Measurements from ENCODE around the gene CREG2.

Gene CREG2

DNA sequence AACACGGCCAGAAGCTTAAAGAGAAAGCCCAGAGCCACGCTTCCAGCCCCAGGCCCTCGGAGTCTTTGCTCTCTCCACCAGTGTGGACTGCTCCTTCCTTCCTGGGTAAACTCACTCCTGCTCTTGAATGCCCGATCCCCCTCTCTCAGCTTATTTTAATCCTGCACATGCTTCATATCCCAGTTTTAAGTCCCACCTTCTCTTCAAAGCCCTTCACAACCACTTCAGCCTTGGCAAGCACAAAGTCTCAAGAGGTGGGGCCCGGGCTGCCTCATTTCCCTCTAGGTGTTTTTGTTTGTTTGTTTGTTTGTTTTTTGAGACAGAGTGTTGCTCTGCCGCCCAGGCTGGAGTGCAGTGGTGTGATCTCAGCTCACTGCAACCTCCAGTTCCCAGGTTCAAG is 21.6 kb upstream of the CREG2 start:
- no peak for DNase-seq (ENCODE audit: low read depth in 2 of 2)

DNA sequence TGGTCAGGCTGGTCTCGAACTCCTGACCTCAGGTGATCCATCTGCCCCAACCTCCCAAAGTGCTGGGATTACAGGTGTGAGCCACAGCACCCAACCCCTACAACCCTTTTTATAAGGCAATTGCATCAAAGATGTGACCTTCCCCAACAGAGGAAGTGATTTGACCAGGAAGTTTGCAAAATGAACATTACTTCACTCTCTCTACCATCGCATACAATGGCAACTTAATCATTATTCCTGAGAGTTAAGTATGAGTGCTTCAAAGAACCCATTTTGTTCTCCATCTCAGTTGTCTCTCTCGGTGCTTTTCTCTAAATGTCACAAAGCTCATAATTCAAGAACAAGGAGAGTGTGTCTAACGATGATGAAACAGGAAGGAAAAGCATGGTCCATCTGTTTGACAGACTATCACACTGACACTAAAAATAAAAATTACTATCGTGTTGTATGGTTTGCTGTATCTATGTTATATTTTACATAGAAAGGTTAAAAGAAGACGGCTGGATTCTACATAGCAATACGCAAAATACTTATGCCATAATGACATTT is 18.1 kb upstream of the CREG2 start:
- no peak for DNase-seq (ENCODE audit: low read depth in 2 of 2)

DNA sequence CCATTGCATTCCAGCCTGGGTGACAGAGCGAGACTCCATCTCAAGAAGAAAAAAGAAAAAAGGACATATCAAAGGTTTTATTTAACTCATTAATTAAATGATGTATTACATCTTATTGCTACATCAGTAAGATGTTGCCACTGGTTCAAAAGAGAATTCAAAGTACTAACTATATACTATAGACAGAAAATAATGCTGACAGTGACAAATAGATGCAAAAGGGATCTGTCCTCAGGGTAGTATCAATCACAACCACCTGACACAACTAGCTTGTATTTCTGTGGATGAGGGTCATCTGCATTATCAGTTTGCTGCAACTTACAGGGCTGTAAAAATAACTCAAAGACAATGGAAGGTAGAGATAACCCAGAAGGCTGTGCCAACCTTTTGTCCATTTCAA is 16.4 kb upstream of the CREG2 start:
- DNase-seq (ENCODE audit: low read depth in 2 of 2) = no peak

DNA sequence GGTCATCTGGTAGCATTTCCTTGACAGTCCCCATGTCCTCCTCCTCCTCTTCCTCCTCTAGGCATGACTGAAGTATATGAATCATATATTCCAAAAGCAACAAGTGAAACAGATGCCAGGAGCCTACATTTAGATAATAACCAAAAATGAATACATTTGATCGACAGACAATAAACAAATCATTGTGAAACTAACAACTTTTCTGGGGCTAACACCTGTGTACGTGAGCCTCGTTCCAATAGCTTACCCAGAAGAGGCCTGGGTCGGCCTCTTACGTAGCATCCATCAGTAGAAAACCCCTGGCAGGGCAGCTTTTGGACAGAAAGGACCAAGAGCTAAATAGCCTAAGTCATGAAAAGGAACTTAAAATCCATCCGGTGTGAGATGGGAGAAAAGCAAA is 15.3 kb upstream of the CREG2 start:
- no peak for DNase-seq (ENCODE audit: low read depth in 2 of 2)

DNA sequence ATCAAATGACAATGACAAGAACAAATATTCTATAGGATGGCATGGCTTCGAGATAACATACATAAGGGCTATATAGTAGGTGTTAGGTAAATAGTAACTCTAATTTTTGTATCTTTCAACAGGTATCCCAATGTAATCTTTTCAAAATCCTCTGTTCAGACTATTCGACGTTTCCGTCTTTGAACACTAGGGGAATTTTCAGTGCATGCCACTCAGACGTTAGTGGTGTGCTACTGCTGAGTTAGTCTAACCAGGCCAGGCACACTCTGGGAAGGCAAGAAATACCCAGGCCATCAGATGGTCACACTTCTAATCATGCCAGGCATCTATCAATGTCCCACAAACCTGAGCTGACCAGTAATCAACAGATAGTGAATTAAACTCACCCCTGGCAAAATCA is 14.6 kb upstream of the CREG2 start:
- DNase-seq (ENCODE audit: low read depth in 2 of 2) = no peak

DNA sequence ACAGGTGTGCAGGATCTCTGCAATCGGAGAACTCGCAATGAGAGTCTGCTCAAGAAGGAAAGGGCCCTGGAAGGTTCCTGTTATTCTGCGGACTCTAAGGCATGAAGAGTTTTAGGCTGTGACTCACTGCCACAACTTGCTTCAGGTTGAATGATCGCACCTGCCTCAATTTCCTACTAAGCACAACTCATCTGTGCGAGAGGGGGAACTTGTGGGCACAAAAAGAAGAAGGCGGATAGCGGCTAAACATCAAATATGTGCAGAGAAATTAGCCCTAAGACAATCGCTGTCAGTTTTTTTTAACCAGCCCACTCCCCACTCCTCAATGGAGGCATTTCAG is 14.0 kb upstream of the CREG2 start:
- DNase-seq (ENCODE audit: low read depth in 2 of 2) = no peak

DNA sequence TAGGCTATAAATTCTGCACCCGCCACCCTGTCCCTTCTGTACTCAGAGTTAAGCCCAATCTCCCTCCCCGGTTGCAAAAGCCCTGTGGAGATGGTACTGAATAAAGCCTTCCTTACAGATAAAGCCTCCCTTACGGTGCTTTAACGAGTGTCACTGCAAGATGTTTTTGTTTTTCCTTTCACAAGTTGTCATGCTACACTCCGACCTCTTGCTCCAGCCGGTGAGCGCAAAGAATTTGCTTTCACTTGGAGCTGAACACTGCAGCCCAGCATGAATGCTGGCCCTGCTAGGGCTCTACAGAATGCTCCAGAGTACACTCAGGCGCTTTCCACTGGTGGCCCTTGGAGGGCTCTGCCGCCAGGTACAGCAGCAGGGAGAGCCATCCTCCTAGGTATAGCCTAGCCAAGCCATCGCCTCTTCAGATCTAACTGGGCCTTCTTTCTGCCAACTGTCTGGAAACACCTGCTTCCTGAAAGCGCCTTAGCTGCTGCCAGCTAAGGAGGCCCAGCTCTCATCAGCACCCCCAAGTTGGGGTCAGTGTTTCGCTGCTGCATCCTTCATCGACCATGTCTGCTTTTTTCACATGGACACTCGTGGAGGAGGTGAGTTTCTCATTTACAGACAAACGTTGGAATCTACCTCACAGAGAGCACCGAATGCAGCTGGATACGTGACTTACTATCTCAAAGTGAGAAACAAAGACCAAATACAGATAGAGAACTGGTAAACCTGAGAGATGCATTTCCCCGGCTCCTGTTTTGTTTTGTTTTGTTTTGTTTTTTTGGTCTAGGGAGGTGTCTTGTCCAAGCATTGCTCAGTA is 13.4 kb upstream of the CREG2 start:
- no peak for DNase-seq (ENCODE audit: low read depth in 2 of 2)

DNA sequence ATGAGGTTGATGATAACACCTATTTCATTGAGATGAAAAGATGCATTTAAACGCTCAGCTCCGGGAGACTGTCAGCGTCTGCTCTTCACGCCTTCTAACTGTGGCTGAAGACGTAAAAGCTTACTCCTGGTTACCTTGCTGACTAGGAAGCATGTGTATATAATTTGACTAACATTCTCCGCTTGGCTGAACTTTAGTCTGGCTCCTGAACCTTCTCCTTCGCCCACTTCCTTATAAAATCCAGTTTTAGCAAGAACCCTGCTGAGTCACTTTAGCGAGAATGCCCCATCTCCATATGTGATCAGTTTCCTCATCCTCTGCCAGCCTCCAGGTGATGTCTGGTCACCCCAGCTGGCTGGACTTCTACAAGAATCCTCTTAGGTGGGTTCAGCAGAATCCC is 12.7 kb upstream of the CREG2 start:
- DNase-seq (ENCODE audit: low read depth in 2 of 2) = no peak

DNA sequence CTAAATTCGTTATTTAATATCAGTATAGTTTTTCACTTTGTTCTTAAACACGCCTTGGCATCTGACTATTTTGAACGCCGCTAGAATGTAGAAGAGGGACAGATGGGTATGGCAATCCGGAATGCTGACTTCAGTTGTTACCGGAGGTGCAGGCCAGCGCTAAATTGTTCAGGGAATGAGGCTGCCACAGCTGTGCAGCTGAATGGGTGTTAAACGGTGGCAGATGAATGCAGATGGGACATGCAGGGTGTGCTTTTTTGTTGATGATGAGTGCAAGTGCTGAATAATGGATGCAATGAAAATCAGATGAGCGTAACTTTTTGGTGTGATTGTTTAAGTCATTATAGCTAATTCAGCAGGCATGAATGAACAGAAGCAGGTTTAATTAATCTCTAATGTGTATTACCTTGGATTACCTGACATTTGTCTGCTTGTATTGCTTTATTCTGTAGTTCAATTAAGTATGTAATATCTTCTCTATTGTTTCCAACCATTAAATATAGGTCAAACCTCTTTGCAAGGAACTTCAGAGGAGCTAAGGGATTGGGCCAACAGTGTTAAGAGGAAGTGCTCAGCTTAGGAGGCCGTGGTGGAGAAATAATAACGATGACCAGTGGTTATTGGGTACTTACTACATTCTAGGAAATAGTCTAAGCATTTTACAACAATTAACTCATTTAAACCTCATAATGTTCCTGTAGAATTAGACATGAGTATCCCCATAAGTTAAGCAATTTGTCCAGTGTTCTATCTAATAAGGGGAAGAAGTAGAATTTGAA is 11.9 kb upstream of the CREG2 start:
- no peak for DNase-seq (ENCODE audit: low read depth in 2 of 2)

DNA sequence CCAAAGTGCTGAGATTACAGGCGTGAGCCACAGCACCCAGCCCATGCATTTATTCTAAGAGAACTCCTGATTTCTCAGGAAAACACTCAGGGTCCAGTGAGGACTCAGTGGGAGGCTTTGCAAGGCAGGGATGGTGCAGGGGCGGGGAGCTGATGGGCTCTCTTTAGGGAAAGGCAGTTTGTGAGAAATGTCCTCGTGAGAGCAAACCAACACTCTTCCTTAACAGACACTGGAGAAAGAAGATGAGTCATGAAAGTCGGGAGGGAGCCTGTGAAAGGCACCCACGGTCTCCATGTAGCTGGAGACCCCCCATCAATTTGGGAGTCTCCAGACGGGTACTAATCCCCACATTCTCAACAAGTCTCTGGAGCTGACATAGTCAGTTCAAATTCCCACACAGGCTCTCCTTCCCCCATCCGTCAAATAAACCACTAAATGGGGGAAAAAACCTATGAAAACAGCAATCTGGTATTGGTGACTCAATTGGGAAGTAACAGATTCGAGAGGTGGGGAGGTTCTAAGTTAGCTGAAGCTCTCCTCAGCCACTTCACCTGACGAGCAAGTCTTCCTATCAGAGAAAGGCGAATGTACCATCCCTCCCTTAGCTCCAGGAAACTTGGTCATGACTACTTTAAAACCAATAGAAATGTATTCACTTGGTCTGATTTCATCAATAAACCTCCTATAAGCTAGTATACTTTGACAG is 11.0 kb upstream of the CREG2 start:
- no peak for DNase-seq (ENCODE audit: low read depth in 2 of 2)

DNA sequence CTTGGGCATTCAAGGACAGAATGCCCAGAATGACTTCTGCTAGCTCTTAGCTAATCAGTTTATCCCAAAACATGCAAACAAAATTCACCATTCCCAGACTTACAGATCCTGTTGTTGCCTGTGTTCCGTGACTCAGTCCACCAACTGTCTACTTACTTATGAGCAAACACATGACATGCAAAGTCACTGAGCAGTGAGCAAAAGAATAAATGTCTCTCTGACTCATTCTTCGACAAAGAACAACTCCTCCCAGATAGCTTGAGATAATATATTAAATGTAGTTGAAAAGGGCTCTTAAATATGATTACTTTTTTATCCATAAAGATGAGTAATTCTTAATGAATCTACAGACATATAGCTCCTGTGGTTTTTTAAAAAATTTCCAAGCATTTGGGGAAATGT is 9.0 kb upstream of the CREG2 start:
- no peak for DNase-seq (ENCODE audit: low read depth in 2 of 2)

DNA sequence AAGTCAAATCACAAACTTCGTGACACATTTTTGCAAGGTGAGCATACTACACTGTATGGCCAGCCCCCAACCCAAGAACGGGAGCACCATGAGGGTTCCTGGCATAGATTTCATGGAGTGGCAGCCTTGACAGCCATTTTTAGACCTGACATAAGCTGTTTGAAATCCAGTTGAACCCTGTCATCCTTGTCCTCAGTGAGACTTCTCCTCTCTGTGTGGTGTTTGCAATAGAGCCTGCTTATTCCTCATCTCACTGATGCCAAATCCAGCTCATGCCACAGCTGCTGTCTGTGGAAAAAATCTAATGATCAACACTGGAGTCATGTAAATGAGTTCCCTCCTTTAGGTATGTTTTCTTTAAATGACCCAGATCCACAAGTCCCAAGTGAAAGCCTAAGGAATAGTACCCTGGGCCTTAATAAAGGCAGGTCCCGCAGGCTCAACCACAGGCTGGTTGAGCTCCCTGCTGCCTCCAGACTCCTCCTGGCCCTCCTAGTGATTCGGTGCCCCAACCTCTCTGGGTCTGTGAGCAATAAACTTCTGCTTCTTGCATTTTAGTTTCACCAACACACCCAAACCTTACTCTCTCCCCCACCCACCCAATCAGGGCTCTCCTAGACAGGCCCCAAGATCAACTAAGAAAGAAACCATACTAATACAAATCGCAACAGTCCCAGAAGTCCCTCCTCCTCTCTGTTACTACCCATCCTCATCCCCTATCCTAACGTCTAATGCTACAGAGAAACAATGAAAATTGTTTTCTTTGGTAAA is 8.4 kb upstream of the CREG2 start:
- no peak for DNase-seq (ENCODE audit: low read depth in 2 of 2)

DNA sequence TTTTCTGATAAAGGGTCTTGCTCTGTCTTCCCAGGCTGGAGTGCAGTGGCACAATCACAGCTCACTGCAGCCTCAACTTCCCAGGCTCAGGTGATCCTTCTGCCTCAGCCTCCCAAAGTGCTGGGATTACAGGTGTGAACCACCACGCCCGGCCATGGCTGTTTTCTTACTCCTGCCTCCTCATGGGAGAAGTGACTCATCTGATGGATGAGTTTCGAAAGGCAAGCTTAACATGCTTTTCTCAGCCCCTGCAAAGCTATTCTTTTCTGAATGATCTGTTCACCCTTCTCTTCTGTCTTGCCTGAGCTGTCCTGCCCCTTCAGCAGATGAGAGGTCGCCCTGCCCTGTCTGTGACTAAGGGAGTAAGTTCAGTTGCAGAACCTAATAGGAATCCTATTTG is 929 bp upstream of the CREG2 start:
- no peak for DNase-seq (ENCODE audit: low read depth in 2 of 2)

DNA sequence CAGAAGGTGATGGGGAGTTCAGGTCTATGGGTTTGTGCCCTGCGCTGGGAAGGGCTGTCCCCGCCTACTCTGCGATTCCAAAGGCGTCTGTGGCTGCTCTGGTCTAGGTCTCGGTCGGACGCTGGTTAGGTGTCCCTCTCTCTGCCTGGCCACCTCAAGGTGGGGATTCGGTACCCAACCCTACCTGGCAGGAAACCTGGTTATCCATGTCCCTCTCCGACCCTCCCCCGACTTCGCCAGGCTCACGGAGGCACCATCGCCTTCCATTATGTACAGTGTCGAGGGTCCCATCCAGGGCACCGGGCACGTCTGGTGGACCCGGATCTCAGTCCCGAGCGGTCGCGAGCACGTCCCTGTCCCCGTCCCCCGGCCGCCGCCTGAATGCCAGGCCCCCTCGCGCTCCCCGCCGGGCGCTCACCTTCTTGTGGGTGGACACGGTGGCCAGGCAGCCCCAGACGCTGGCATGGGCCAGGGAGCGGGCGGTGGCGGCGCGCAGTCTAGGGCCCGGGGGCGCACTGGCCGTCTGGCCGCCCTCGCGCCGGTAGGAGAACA is 628 bp downstream of the CREG2 start:
- no peak for DNase-seq (ENCODE audit: low read depth in 2 of 2)

DNA sequence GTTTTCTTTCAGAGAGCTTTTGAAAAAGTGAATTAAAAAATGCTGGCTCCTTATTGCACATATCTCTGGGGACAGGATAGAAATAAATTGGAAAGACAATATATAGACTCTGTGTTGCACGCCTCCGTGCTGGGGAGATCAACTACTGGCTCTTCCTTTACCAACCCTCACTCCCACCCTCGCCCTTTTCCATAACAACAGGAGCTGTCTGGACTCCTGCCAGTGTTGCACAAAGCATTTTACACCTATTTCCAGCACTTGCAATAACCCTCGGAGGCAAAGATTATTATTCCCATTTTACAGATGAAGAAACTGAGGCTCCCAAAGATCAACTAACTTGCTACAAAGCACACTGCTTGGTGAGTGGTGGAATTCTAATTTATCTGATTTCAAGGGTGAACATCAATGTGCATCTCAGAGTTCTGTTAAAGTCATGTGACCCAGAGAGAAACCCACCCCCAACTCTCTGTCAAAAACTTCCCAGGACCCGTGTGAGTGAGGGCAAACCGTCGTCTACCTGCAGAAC is 4.2 kb downstream of the CREG2 start:
- no peak for DNase-seq (ENCODE audit: low read depth in 2 of 2)

DNA sequence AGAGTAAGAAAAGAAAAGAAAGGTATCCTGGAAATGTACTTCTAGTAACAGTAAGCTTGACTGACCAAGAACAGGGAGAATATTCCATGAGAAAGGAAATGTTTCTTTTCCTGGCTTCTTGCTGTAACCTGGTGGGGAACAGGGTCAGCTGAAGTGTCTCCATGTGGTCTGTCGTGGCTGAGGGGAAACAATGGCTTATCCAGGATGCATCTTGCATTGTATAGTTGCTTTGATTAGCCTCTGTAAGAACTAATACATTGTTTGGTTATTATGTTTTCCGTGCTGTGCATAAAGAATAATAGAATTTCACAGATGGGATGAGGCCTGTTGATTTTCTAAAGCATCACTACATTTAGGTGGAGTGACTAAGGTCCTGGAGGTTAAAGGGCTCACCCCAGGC is 4.9 kb downstream of the CREG2 start:
- no peak for DNase-seq (ENCODE audit: low read depth in 2 of 2)

DNA sequence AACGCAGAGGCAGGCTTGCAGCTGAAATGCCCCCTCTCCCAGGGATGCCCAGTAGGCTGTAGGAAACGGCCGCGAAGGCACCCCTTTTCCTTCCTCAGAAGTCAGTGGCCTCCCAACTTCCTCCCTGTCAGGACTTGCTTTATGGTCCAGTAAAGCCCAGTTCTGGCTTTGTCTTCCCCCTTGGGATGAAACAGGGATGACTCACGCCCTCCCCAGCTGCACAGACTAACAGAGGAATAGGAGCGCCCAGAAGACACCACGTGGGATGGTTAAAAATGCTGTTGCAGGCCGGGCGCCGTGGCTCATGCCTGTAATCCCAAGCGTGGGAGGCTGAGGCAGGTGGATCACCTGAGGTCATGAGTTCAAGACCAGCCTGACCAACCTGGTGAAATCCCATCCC is 6.9 kb downstream of the CREG2 start:
- no peak for DNase-seq (ENCODE audit: low read depth in 2 of 2)

DNA sequence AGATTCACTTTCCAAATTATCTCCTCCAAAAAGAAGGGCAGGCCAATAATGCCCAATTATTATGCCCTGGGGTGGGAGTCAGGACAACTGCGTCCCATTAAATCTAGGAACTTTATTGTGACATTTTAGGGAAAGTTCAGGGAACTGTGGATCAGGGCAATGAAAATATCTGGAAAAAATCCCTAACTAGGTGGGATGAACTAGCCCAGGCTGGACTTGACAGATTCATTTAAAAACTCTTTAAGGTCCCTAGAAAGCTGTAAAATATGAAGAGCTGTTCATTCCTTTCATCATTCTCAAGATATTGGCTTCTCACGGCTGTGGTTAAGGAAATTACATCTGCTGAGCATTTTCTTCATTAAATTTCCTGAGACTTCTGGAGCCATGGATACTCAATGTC is 8.2 kb downstream of the CREG2 start:
- DNase-seq (ENCODE audit: low read depth in 2 of 2) = no peak

DNA sequence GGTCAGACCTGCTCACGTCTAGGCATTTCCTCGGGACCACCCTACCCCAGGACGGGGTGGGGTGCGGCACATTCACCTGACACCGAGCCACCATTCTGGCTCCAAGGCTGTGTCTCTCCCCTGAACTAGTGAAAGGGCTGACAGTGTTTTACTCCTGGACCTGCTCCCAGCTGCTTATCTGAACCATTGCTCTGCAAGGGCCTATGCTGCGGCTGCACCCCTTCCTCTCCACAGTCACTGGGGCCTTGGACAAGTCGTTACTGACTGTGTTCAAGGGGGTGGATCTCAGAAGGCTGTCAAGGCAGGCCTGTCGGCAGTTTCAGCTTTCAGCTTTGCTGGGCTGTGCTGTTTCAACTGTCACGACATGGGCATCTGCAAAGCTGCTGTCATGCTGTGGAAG is 11.7 kb downstream of the CREG2 start:
- no peak for DNase-seq (ENCODE audit: low read depth in 2 of 2)

DNA sequence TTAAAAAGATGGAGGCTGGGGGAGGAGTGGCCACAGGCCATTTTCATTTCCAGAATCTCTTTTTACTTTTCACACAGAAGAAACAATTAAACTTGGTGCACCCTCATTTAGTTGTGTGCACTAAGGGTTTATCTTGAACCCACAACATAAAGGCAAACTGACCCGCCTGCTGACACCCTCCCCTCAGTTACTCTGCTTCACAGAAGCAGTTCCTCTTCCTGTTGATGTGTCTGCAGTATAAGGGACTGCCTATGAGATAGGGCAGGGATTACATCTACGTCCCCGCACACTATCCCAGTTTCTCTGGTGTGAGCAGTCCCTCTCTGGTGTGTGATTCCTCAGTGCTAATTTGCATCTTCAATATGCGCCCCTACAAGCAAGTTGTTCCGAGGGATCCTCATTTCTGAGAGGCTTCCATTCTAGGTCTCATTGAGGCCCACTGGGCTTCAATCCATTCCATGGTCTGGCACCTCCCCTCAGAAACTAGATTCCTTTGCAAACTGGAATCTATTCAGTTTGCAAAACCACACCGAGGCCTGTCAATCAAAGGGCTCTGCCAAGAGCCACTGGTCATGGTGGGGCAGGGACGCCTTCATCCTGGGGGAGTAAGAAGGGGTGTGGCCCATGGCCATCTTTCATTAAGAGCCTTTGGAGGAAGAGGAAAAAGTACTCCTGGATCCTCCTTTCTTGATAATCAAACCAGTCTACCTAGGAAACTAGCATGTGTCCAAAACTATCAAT is 12.3 kb downstream of the CREG2 start:
- DNase-seq (ENCODE audit: low read depth in 2 of 2) = no peak

DNA sequence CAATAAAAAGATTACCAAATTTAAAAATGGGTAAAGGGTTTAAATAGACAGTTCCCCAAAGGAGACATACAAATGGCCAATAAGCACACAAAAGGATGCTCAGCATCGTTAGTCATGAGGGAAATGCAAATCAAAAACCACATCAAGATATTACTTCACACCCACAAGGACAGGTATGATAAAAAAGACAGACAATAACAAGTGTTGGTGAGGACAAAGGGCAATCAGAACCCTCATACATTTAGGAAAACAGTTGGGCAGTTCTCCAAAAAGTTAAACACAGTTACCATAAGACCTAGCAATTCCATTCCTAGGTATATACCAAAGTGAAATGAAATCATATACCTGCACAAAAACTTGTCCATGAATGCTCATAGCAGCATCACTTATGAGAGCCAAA is 14.5 kb downstream of the CREG2 start:
- no peak for DNase-seq (ENCODE audit: low read depth in 2 of 2)

Data from stimulated activated CD4-positive, alpha-beta T cell treated with anti-CD3 and anti-CD28 coated beads, Interleukin-4, amount 100 ng/mL, for 48 hours (primary cell).